ENCODE results near the gene MXRA8. TPM values are rescaled to one million over a fixed set of nuclear protein-coding genes. Genes with fewer than 3 reads are reported as not detected.
"Not testable (repeated sequence)": the region's sequence is repeated elsewhere in the genome, so short reads cannot be mapped to it uniquely, and the experiment has no call there.

The MXRA8 gene
- polyA plus RNA-seq, 4 donors: 177 to 242 (median 190) TPM

GRCh38 chr1:1324524-1325287 lies 33.6 kb downstream of the MXRA8 start, which contains the start of the genes CPTP and INTS11:
TSS of gene CPTP (plus strand) at chr1:1324802. CDS start at chr1:1326911, 2,109 bp downstream.
TSS of gene INTS11 (minus strand) at chr1:1324660. CDS start at chr1:1324608, 52 bp downstream.
- DNase-seq (ENCODE audit: low read depth in 4 of 4, low spot score in 3 of 4): peak; percentile 77 to 86 (median 80)

DNA sequence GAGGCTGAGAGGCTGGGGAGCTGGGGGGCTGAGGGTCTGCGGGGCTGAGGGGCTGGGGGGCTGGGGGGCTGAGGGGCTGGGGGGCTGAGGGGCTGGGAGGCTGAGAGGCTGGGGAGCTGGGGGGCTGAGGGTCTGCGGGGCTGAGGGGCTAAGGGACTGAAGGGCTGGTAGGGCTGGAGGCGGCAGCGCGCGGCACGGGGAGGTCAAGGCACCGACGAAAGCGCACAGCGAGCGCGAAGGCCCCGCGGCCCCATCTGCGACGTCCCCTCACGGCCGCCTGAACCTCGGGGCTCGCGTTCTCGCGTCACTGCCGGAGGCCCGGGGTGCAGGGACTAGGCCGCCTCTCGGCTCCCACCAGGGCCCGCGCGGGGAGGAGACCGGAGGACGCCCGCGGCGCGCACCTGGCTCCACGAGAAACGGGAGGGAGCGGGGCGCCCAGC lies 34.3 kb downstream of the MXRA8 start:
- no peak for DNase-seq (ENCODE audit: low read depth in 4 of 4, low spot score in 3 of 4)

- no peak for DNase-seq (ENCODE audit: low read depth in 4 of 4, low spot score in 3 of 4)
Observed at GRCh38 chr1:1322952-1323351, 35.4 kb downstream of the MXRA8 start.

DNA sequence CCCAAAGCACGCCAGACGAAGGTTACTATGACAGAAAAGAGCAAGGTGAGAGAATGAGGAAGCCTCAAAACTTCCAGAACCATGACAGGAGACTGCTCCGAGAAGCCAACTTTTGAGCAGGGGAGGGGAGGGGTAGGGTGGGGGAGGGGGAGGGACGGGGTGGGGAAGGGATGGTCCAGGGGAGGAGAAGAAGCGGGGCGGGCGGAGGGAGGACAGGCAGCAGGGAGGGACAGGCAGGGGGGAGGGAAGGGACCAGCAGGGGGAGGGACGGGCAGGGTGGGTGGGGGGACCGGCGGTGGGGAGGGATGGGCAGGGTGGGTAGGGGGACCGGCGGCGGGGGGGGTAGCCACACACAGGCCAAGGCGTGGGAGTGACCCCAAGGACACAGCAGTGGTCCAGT lies 35.9 kb downstream of the MXRA8 start:
- DNase-seq (ENCODE audit: low read depth in 4 of 4, low spot score in 3 of 4): no peak

- DNase-seq (ENCODE audit: low read depth in 4 of 4, low spot score in 3 of 4): no peak
Observed at GRCh38 chr1:1321477-1321876, 36.9 kb downstream of the MXRA8 start.

GRCh38 chr1:1320666-1321448 lies 37.5 kb downstream of the MXRA8 start:
- no peak for DNase-seq (ENCODE audit: low read depth in 4 of 4, low spot score in 3 of 4)

DNA sequence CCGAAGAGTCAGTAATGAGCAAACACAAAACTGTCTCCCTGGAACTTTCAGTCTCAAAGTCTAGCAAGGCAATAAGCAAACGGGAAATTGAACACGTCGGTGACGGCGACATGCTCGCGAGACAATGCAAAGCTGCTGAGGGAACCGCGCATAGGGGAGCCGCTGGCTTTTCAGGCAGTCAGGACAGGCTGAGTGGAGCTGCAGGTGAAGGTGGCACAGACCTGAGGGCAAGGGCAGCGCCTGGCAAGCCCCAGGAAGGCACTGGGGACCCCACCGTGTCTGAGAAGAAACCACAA lies 38.8 kb downstream of the MXRA8 start:
- DNase-seq (ENCODE audit: low read depth in 4 of 4, low spot score in 3 of 4): no peak

DNA sequence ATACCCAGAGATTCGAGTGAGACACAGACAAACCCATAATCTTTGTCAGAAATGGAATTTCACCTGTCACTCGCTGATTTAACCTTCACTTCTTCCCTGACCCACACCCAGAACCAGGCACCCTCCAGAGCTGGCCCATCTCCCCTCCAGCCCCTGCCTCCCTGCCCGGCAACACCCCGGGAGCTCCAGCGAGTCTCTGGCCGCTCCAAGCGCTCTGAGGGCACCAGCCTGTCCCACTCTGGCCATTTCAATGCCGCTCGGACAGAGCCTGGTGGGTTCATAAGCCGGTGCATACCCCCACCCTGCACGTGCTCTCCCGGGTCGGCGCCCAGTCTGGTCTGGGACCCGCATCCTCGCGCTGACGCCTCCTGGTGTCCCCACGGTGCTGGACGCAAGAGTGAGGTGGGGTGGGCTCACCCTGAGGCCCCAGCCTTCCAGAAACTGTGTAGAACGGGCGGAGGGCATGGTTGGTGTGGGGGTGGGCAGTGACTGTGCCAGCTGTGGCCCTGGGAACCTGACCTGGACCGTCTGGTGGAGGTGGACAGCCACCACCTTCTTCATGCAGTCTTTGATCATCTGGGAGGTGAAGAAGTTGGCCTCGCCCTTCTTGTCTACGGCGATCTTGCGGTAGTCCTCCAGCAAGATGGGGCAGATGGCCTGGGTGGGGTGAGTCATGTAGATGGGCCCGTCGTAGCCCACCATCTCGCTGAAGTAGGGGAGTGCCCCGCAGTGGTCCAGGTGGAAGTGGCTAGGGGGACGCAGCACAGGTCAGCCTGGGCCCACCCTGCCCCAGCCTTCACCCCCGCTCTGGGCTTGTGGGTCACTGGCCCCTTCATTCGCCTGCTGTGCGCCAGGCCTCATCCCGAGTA lies 39.3 kb downstream of the MXRA8 start:
- DNase-seq (ENCODE audit: low read depth in 4 of 4, low spot score in 3 of 4): no peak

GRCh38 chr1:1318131-1318652 lies 40.2 kb downstream of the MXRA8 start:
- no peak for DNase-seq (ENCODE audit: low read depth in 4 of 4, low spot score in 3 of 4)

DNA sequence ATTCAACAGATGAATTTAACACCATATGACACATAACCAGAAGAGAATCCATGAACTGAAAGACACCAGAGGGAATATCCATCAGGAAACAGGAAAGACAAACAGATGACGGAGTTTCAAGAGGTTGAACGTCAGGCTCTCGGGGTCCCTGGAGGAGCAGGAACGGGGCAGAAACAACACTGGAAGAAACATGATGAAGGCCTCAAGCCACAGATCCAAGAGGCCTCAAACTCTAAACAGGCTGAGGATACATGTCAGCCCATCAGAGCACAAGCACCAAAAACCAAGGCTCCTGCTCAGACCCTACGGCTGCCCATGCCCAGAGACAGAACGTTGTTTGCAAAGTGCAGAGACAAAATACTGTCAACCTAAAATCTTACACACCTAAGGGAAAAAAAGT lies 40.9 kb downstream of the MXRA8 start:
- no peak for DNase-seq (ENCODE audit: low read depth in 4 of 4, low spot score in 3 of 4)

- not testable (repeated sequence) for DNase-seq (ENCODE audit: low read depth in 4 of 4, low spot score in 3 of 4)
Observed at GRCh38 chr1:1316199-1316598, 42.2 kb downstream of the MXRA8 start.

- no peak for DNase-seq (ENCODE audit: low read depth in 4 of 4, low spot score in 3 of 4)
Observed at GRCh38 chr1:1315435-1315954, 42.9 kb downstream of the MXRA8 start.

GRCh38 chr1:1314678-1315335 lies 43.5 kb downstream of the MXRA8 start:
- DNase-seq (ENCODE audit: low read depth in 4 of 4, low spot score in 3 of 4): no peak

- DNase-seq (ENCODE audit: low read depth in 4 of 4, low spot score in 3 of 4): no peak
Observed at GRCh38 chr1:1314237-1314586, 44.1 kb downstream of the MXRA8 start.

DNA sequence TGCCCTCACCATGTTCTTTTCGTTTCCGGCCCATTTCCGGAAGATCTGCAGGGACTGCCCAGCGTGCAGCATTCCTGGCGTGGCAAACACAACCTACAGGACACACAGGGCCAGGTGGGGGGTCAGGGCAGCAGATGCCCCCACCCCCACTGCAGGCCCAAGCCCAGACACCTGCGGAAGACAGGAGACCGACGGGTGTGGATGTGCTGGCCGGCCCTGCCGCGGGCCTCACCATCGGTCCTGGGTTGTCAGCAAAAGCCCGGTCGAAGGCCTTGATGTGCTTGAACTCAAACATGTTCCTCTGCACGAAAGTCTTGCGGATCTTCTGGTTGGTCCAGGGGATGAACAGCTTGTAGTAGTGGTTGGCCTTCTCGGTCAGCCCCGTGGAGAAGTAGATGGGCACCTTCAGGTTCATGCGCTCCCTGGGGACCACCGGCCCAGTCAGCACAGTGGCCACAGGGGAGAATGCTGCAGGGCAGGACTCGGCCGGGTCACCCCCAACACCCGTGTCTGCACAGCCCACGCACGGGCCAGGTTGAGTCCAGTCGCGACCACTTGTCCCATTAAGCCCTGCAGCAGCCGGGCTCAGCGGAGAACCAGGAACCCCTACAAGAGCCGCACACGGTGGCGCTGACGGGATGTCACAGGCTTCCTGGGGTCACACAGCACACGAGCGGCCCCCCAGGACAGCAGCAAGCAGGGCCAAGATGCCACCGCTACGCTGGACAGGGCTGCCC lies 44.7 kb downstream of the MXRA8 start:
- no peak for DNase-seq (ENCODE audit: low read depth in 4 of 4, low spot score in 3 of 4)

- no peak for DNase-seq (ENCODE audit: low read depth in 4 of 4, low spot score in 3 of 4)
Observed at GRCh38 chr1:1312450-1313314, 45.7 kb downstream of the MXRA8 start.

- DNase-seq (ENCODE audit: low read depth in 4 of 4, low spot score in 3 of 4): no peak
Observed at GRCh38 chr1:1311107-1312104, 46.9 kb downstream of the MXRA8 start.
